Eye (tissue), 1 donor: ENCODE data around the gene GCH1.
A peak's percentile ranks its signal among the peaks of the same experiment; 100 is the strongest.
"Not testable (repeated sequence)": the region's sequence is repeated elsewhere in the genome, so short reads cannot be mapped to it uniquely, and the experiment has no call there.

Experiments
- DNase-seq: peaks from one replicate; pipeline ENCODE4 v3.0.0-alpha.2; 2015

Gene GCH1

GRCh38 chr14:54906075-54906474 lies 3.4 kb upstream of the GCH1 start:
- DNase-seq = no peak

- DNase-seq = peak; percentile 80
Measured at GRCh38 chr14:54902143-54902520, 494 bp downstream of the GCH1 start.

GRCh38 chr14:54901380-54902142 lies 1.1 kb downstream of the GCH1 start:
- peak; percentile 53 for DNase-seq

GRCh38 chr14:54899573-54899972 lies 3.1 kb downstream of the GCH1 start:
- DNase-seq = no peak

- DNase-seq = not testable (repeated sequence)
Measured at GRCh38 chr14:54897809-54898555, 4.6 kb downstream of the GCH1 start.

- DNase-seq = no peak
Measured at GRCh38 chr14:54895683-54896082, 6.9 kb downstream of the GCH1 start.

GRCh38 chr14:54894995-54895394 lies 7.6 kb downstream of the GCH1 start:
- DNase-seq = no peak

GRCh38 chr14:54893151-54893760 lies 9.4 kb downstream of the GCH1 start:
- peak; percentile 74 for DNase-seq

- no peak for DNase-seq
Measured at GRCh38 chr14:54891471-54892245, 11.0 kb downstream of the GCH1 start.

GRCh38 chr14:54890788-54891187 lies 11.8 kb downstream of the GCH1 start:
- no peak for DNase-seq

- no peak for DNase-seq
Measured at GRCh38 chr14:54889919-54890318, 12.7 kb downstream of the GCH1 start.

- DNase-seq = no peak
Measured at GRCh38 chr14:54882521-54882920, 20.1 kb downstream of the GCH1 start.

- DNase-seq = peak; percentile 32
Measured at GRCh38 chr14:54881761-54882401, 20.7 kb downstream of the GCH1 start.

- DNase-seq = peak; percentile 56
Measured at GRCh38 chr14:54881235-54881760, 21.3 kb downstream of the GCH1 start.

- DNase-seq = no peak
Measured at GRCh38 chr14:54877703-54878021, 25.0 kb downstream of the GCH1 start.

- DNase-seq = no peak
Measured at GRCh38 chr14:54877015-54877702, 25.5 kb downstream of the GCH1 start.

GRCh38 chr14:54875648-54876047 lies 27.0 kb downstream of the GCH1 start:
- not testable (repeated sequence) for DNase-seq

GRCh38 chr14:54870154-54871090 lies 32.2 kb downstream of the GCH1 start:
- DNase-seq = peak; percentile 24

GRCh38 chr14:54867011-54867410 lies 35.6 kb downstream of the GCH1 start:
- DNase-seq = peak; percentile 24

- no peak for DNase-seq
Measured at GRCh38 chr14:54866588-54866987, 36.0 kb downstream of the GCH1 start.

GRCh38 chr14:54864526-54864925 lies 38.1 kb downstream of the GCH1 start:
- no peak for DNase-seq
